ENCODE results near the gene NKX1-1. TPM values are rescaled to one million over a fixed set of nuclear protein-coding genes. Genes with fewer than 3 reads are reported as not detected.
"Not testable (repeated sequence)": the region's sequence is repeated elsewhere in the genome, so short reads cannot be mapped to it uniquely, and the experiment has no call there.

Gene NKX1-1
- total RNA-seq, 1 donor from 2014 or later: not detected

GRCh38 chr4:1375761-1376322 lies 30.4 kb downstream of the NKX1-1 start:
- no peak overlapping the region for H3K27ac Mint-ChIP-seq (ENCODE audit: unreplicated experiment)
- H3K36me3 Mint-ChIP-seq (ENCODE audit: low read depth): peaks cover 27% of the 10 kb centered on the region
- H3K27me3 Mint-ChIP-seq (ENCODE audit: low read depth): no peaks in the 10 kb centered on the region
- TF ChIP-seq CTCF (conservative IDR thresholded peaks at IDR 0.05): no peak
- H3K9me3 Mint-ChIP-seq: no peaks in the 10 kb centered on the region
- no peak overlapping the region for H3K4me3 Mint-ChIP-seq
- H3K4me1 Mint-ChIP-seq: no peaks in the 10 kb centered on the region
- no peak for DNase-seq (ENCODE audit: low read depth, low spot score)

- no peaks in the 10 kb centered on the region for H3K27me3 Mint-ChIP-seq (ENCODE audit: low read depth)
- no peak for DNase-seq (ENCODE audit: low read depth, low spot score)
- H3K36me3 Mint-ChIP-seq (ENCODE audit: low read depth): peaks cover 27% of the 10 kb centered on the region
- no peak for TF ChIP-seq CTCF (conservative IDR thresholded peaks at IDR 0.05)
- H3K4me3 Mint-ChIP-seq: no peak overlapping the region
- H3K9me3 Mint-ChIP-seq: no peaks in the 10 kb centered on the region
- no peak overlapping the region for H3K27ac Mint-ChIP-seq (ENCODE audit: unreplicated experiment)
- H3K4me1 Mint-ChIP-seq: no peaks in the 10 kb centered on the region
Measured at GRCh38 chr4:1375051-1375721, 31.1 kb downstream of the NKX1-1 start.

GRCh38 chr4:1374706-1375045 lies 31.6 kb downstream of the NKX1-1 start:
- H3K4me3 Mint-ChIP-seq: no peak overlapping the region
- peaks cover 4% of the 10 kb centered on the region for H3K4me1 Mint-ChIP-seq
- H3K27me3 Mint-ChIP-seq (ENCODE audit: low read depth): no peaks in the 10 kb centered on the region
- H3K9me3 Mint-ChIP-seq: no peaks in the 10 kb centered on the region
- H3K27ac Mint-ChIP-seq (ENCODE audit: unreplicated experiment): no peak overlapping the region
- TF ChIP-seq CTCF (conservative IDR thresholded peaks at IDR 0.05): no peak
- peaks cover 27% of the 10 kb centered on the region for H3K36me3 Mint-ChIP-seq (ENCODE audit: low read depth)
- DNase-seq (ENCODE audit: low read depth, low spot score): no peak

- no peaks in the 10 kb centered on the region for H3K9me3 Mint-ChIP-seq
- no peak overlapping the region for H3K27ac Mint-ChIP-seq (ENCODE audit: unreplicated experiment)
- H3K4me3 Mint-ChIP-seq: no peak overlapping the region
- DNase-seq (ENCODE audit: low read depth, low spot score): no peak
- no peaks in the 10 kb centered on the region for H3K27me3 Mint-ChIP-seq (ENCODE audit: low read depth)
- peaks cover 9% of the 10 kb centered on the region for H3K4me1 Mint-ChIP-seq
- H3K36me3 Mint-ChIP-seq (ENCODE audit: low read depth): peaks cover 27% of the 10 kb centered on the region
- no peak for TF ChIP-seq CTCF (conservative IDR thresholded peaks at IDR 0.05)
Measured at GRCh38 chr4:1373892-1374705, 32.1 kb downstream of the NKX1-1 start.

- not testable (repeated sequence) for H3K27me3 Mint-ChIP-seq (ENCODE audit: low read depth)
Measured at GRCh38 chr4:1372576-1372975, 33.7 kb downstream of the NKX1-1 start.

More at GRCh38 chr4:1372576-1372975, 33.7 kb downstream of the NKX1-1 start:
- H3K27ac Mint-ChIP-seq (ENCODE audit: unreplicated experiment); H3K4me3 Mint-ChIP-seq; DNase-seq (ENCODE audit: low read depth, low spot score); H3K9me3 Mint-ChIP-seq; H3K4me1 Mint-ChIP-seq: not testable (repeated sequence)
- peaks cover 27% of the 10 kb centered on the region for H3K36me3 Mint-ChIP-seq (ENCODE audit: low read depth)

Data from neural crest cell (in vitro differentiated cells).